ENCODE data around the gene SPEF2.

DNA sequence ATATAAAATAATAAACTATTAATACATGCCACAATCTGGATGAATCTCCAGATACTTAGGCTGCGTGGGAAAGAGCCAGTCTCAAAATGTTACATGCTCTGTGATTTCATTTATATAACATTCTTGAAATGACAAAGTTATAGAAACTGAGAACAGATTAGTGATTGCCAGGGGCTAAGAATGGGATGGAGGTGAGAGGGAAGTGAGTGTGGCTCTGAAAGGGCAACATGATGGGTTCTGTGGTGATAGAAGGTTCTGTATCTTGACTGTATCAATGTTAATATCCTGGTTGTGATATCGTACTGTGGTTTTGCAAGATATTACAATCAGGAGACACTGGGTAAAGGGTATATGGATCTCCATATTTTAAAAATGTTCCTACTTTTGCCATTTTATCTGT, 50.7 kb downstream of the SPEF2 start:
- TF ChIP-seq, protein P1, sequence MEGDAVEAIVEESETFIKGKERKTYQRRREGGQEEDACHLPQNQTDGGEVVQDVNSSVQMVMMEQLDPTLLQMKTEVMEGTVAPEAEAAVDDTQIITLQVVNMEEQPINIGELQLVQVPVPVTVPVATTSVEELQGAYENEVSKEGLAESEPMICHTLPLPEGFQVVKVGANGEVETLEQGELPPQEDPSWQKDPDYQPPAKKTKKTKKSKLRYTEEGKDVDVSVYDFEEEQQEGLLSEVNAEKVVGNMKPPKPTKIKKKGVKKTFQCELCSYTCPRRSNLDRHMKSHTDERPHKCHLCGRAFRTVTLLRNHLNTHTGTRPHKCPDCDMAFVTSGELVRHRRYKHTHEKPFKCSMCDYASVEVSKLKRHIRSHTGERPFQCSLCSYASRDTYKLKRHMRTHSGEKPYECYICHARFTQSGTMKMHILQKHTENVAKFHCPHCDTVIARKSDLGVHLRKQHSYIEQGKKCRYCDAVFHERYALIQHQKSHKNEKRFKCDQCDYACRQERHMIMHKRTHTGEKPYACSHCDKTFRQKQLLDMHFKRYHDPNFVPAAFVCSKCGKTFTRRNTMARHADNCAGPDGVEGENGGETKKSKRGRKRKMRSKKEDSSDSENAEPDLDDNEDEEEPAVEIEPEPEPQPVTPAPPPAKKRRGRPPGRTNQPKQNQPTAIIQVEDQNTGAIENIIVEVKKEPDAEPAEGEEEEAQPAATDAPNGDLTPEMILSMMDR (conservative IDR thresholded peaks at IDR 0.05), result no peak
- no peak for TF ChIP-seq EZH2 (IDR thresholded peaks at IDR 0.05; ENCODE audit: low read depth)
